ENCODE measurements around the gene C10orf120. TPM values are rescaled to one million over a fixed set of nuclear protein-coding genes. Genes with fewer than 3 reads are reported as not detected.

Gene C10orf120
- total RNA-seq (2022; extraction: Qiagen RNA extraction): not detected in 5 replicates

DNA sequence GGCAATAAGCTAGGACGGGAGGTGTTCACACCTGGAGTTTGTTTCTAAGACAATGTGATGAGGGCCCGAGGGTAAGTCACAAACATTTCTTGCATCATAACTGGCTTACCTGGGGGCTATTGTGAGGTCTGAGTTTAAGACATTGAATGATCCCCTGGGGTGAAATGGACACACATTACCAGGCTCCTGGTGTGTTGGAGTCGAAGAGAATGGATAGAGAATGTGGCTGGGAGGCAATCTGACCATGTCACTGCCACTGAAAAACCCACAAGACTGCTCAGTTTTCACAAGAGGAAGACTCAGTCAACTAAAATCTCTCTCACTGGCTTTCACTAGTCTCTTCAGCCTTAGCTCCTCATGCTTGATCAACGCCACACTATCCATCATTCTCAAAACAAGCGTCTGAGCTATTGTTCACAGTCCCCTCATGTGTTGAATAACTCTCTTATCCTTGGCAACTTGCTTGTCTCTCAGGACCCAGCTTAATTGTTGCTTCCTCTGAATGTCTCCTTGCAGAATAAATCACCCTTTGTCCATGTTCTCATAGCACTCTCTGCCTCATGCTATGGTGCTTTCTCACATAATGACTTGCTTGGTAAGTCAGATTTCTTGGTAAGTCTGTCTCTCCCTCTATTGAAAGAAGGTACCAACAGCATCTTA lies at the start of gene C10orf120:
TSS of gene C10orf120 (minus strand) at position 51 of the 660 bp plus-strand sequence. CDS start 56 bp downstream, outside the sequence.

Other genes starting within 250 kb of the C10orf120 start
- 0.11 TPM in 1 of 5 replicates, not detected in the others for gene ARMS2, start 245.2 kb downstream of the C10orf120 start, total RNA-seq (2022; extraction: Qiagen RNA extraction)
- gene HTRA1, start 238.3 kb downstream of the C10orf120 start, total RNA-seq (2022; extraction: Qiagen RNA extraction): 50.2 to 65.4 TPM (median 53.2 TPM) in 5 replicates
- 0.24 to 0.33 TPM (median 0.29 TPM) in 5 replicates for gene DMBT1, start 139.1 kb downstream of the C10orf120 start, total RNA-seq (2022; extraction: Qiagen RNA extraction)
- gene CUZD1, start 146.0 kb upstream of the C10orf120 start, total RNA-seq (2022; extraction: Qiagen RNA extraction): 0.63 to 1.2 TPM (median 1.0 TPM) in 5 replicates
- gene FAM24B, start 179.7 kb upstream of the C10orf120 start, total RNA-seq (2022; extraction: Qiagen RNA extraction): 9.0 to 13.1 TPM (median 12.1 TPM) in 5 replicates
- gene FAM24A, start 210.8 kb upstream of the C10orf120 start, total RNA-seq (2022; extraction: Qiagen RNA extraction): not detected in 5 replicates